ENCODE measurements around the gene GJD2.

The GJD2 gene

GRCh38 chr15:34769711-34770110 is 14.9 kb upstream of the GJD2 start:
- no peaks in the 10 kb centered on the region for H3K36me3 Mint-ChIP-seq (ENCODE audit: low read depth)
- no peak for DNase-seq
- H3K27me3 Mint-ChIP-seq (ENCODE audit: low read depth, poor library complexity) = peaks cover 12% of the 10 kb centered on the region
- no peak for TF ChIP-seq CTCF (IDR thresholded peaks at IDR 0.05)
- H3K4me3 Mint-ChIP-seq = no peak overlapping the region
- no peak overlapping the region for H3K27ac Mint-ChIP-seq
- no peaks in the 10 kb centered on the region for H3K4me1 Mint-ChIP-seq
- H3K9me3 Mint-ChIP-seq = no peaks in the 10 kb centered on the region

DNA sequence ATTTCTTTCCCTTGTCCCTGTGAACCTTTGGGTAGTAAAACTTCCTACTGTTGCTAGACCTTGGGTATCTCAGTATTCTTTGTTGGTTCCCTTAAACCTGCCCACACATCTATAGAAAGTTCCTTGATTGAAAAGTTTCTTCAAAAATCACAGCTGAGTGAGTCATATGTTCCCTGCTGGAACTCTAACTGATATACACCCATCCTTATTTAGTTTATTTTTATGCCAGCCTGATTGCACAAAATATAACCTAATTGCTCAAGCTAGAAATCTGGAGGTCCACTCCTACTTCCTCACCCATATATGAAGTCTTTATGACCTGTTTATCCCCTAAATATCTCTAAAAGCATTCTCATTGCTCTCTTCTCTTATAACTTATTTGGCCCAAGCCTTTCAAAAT is 13.7 kb upstream of the GJD2 start:
- DNase-seq = no peak
- Mint-ChIP-seq H3K36me3 (ENCODE audit: low read depth) (no peaks in the 10 kb centered on the region), H3K4me1 (no peaks in the 10 kb centered on the region), H3K27ac (no peak overlapping the region), H3K9me3 (no peaks in the 10 kb centered on the region), H3K4me3 (no peak overlapping the region), H3K27me3 (ENCODE audit: low read depth, poor library complexity) (peaks cover 9% of the 10 kb centered on the region)
- TF ChIP-seq CTCF (IDR thresholded peaks at IDR 0.05) = no peak

- TF ChIP-seq CTCF (IDR thresholded peaks at IDR 0.05) = no peak
- Mint-ChIP-seq H3K4me1 (no peaks in the 10 kb centered on the region), H3K27me3 (ENCODE audit: low read depth, poor library complexity) (peaks cover 22% of the 10 kb centered on the region), H3K36me3 (ENCODE audit: low read depth) (no peaks in the 10 kb centered on the region), H3K27ac (no peak overlapping the region), H3K4me3 (no peak overlapping the region), H3K9me3 (no peaks in the 10 kb centered on the region)
- DNase-seq = no peak
These were observed 10.9 kb upstream of the GJD2 start for GRCh38 chr15:34765741-34766140.

GRCh38 chr15:34760909-34761308 is 6.1 kb upstream of the GJD2 start:
- TF ChIP-seq CTCF (IDR thresholded peaks at IDR 0.05) = no peak
- H3K27me3 Mint-ChIP-seq (ENCODE audit: low read depth, poor library complexity) = peaks cover 57% of the 10 kb centered on the region
- H3K36me3 Mint-ChIP-seq (ENCODE audit: low read depth) = no peaks in the 10 kb centered on the region

DNA sequence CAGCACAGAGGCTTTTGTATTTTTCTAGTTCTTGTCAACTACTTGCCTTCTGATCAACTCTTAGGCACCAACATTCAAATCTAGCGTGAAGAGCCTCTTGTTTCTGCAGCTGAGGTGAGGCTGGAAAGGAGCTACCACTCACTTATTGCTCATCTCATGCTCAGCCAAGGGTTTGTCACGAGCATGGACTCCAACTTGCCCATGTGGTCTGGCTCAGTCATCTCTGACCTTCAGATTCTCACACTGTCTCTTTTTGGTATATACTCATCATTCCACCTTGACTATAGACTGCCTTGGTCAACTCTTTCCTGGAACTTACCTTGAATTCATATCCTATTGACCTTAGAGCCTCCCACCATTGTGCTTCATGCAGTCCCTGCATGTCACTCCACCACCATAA is 5.2 kb upstream of the GJD2 start:
- Mint-ChIP-seq H3K36me3 (ENCODE audit: low read depth) (no peaks in the 10 kb centered on the region), H3K27ac (no peak overlapping the region), H3K4me1 (no peaks in the 10 kb centered on the region), H3K4me3 (no peak overlapping the region), H3K27me3 (ENCODE audit: low read depth, poor library complexity) (peaks cover 66% of the 10 kb centered on the region), H3K9me3 (no peaks in the 10 kb centered on the region)
- TF ChIP-seq CTCF (IDR thresholded peaks at IDR 0.05) = no peak
- DNase-seq = no peak

More at GRCh38 chr15:34760909-34761308, 6.1 kb upstream of the GJD2 start:
- no peak for DNase-seq
- no peaks in the 10 kb centered on the region for H3K4me1 Mint-ChIP-seq
- no peak overlapping the region for H3K27ac Mint-ChIP-seq
- no peak overlapping the region for H3K4me3 Mint-ChIP-seq
- no peaks in the 10 kb centered on the region for H3K9me3 Mint-ChIP-seq

DNA sequence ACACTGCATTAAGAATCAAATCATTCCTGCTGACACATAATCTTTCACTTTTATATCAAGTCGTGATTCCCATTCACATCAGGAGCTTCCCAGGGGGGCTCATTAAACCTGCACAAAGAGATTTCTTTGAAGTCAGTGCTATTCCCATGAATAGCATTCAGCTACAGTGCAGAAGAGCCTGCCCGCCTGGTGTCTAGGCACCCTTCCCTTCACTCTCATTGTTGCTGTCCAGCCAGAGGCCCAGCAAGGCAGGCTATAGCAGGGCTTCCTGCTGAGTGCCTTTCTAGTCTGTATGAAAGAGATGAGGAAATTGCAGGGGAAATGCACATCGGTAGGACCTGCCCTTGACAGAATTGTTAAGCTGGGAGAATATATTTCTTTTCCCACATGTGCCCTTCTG is 4.5 kb upstream of the GJD2 start:
- H3K27me3 Mint-ChIP-seq (ENCODE audit: low read depth, poor library complexity) = peaks cover 72% of the 10 kb centered on the region
- no peak for DNase-seq

More for the DNA sequence above, 4.5 kb upstream of the GJD2 start:
- Mint-ChIP-seq H3K9me3 (no peaks in the 10 kb centered on the region), H3K27ac (no peak overlapping the region), H3K36me3 (ENCODE audit: low read depth) (no peaks in the 10 kb centered on the region), H3K4me1 (no peaks in the 10 kb centered on the region), H3K4me3 (no peak overlapping the region)
- no peak for TF ChIP-seq CTCF (IDR thresholded peaks at IDR 0.05)

Data from nephron progenitor cell (in vitro differentiated cells).